OCI-LY3 (cell line): ENCODE data around the gene ZNF214.

Experiments
- EZH2phosphoT487 ChIP-seq: fragments of 200-600 bp; shearing (Covaris generic); IDR thresholded peaks from 2 replicates; pipeline ENCODE4 v1.6.1; 2018; ENCODE audit warnings: antibody characterized with exemption, mixed run types, low read depth
- TF ChIP-seq, protein P1 (sequence below): fragments of 200-600, 300-600 bp; sonication (generic); IDR thresholded peaks from 2 replicates; pipeline ENCODE4 v1.5.1; 2014; ENCODE audit warnings: antibody characterized with exemption, low read length, low read depth

DNA sequence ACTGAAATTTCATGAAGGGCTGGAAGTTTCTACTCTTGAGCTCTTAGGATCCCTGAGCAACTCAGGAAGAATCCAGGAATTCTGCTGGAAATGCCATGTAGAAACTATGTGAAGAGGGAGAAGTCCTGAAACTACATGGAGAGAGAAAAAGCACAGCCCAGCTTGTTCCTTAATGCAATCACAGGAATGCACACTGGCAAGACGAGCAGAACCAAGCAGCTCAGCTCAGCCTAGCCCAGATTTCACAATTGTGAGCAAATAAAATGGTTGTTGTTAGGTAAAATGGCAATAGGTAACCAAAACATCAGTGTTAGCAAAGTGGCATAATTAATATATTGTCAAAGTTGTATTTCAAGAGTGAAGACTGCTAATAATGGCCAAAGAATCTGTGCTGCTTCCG, 28.1 kb downstream of the ZNF214 start:
- TF ChIP-seq, protein P1, sequence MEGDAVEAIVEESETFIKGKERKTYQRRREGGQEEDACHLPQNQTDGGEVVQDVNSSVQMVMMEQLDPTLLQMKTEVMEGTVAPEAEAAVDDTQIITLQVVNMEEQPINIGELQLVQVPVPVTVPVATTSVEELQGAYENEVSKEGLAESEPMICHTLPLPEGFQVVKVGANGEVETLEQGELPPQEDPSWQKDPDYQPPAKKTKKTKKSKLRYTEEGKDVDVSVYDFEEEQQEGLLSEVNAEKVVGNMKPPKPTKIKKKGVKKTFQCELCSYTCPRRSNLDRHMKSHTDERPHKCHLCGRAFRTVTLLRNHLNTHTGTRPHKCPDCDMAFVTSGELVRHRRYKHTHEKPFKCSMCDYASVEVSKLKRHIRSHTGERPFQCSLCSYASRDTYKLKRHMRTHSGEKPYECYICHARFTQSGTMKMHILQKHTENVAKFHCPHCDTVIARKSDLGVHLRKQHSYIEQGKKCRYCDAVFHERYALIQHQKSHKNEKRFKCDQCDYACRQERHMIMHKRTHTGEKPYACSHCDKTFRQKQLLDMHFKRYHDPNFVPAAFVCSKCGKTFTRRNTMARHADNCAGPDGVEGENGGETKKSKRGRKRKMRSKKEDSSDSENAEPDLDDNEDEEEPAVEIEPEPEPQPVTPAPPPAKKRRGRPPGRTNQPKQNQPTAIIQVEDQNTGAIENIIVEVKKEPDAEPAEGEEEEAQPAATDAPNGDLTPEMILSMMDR: no peak
- no peak for TF ChIP-seq EZH2phosphoT487
